A549 treated with RU486 at 1 μM for 4 hours (cell line): ENCODE data around the gene GOLGA8M. TPM values are rescaled to one million over a fixed set of nuclear protein-coding genes. Genes with fewer than 3 reads are reported as not detected.

Experiments used
- total RNA-seq: library from RNA; stranded (reverse); fragments of 200-300 nt; extraction: Qiagen RNA extraction; gene quantifications from 5 replicates; pipeline ENCODE4 v1.2.3, GENCODE V29; 2022; ENCODE audit warnings: low read depth

The GOLGA8M gene, protein sequence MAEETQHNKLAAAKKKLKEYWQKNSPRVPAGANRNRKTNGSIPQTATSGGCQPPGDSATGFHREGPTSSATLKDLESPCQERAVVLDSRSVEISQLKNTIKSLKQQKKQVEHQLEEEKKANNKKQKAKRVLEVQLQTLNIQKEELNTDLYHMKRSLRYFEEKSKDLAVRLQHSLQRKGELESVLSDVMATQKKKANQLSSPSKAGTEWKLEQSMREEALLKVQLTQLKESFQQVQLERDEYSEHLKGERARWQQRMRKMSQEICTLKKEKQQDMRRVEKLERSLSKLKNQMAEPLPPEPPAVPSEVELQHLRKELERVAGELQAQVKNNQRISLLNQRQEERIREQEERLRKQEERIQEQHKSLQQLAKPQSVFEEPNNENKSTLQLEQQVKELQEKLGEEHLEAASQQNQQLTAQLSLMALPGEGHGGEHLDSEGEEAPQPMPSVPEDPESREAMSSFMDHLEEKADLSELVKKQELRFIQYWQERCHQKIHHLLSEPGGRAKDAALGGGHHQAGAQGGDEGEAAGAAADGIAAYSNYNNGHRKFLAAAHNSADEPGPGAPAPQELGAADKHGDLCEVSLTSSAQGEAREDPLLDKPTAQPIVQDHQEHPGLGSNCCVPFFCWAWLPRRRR
- 0.10 to 0.29 TPM in 2 of 5 replicates, not detected in the others for total RNA-seq

DNA sequence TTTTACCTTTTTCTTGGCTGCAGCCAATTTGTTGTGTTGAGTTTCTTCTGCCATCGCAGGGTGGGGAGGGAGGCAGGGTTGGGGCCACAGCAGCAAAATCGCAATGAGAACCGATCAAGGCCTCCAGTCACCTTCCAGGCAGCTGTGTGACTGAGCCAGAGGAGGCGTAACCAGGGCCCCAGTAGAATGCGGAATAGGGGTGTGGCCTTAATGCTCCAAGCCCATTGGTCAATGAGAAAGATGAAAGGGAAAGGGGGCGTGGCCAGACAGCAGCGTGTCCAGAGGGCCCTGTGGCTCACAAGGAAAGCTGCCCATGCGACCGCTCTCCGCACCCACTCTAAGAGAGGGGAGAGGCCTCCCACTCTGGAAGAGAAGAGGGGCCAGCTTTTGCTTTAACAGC is at the start of gene GOLGA8M:
Gene GOLGA8M, minus strand, starts transcription at position 152 of the 400 bp plus-strand sequence. Its CDS starts 98 bp downstream, at position 54.

Other genes with a start within 250 kb of the GOLGA8M start
- not detected in 5 replicates for gene GOLGA8G, start 179.4 kb downstream of the GOLGA8M start, total RNA-seq
- not detected in 5 replicates for gene GOLGA6L25, start 158.9 kb downstream of the GOLGA8M start, total RNA-seq
- gene GOLGA6L7, start 136.2 kb upstream of the GOLGA8M start, total RNA-seq: not detected in 5 replicates
- 16.0 to 20.6 TPM (median 18.1 TPM) in 5 replicates for gene APBA2, start 173.6 kb upstream of the GOLGA8M start, total RNA-seq